Transverse colon (tissue), 4 donors: ENCODE data around the gene IRX5.

Source experiments
- POLR2A ChIP-seq: fragments of 450-650 bp; IDR thresholded peaks from one replicate; pipeline ENCODE4 v1.6.1; 2016; ENCODE audit warnings: antibody characterized with exemption, mild to moderate bottlenecking, moderate library complexity
- POLR2AphosphoS5 ChIP-seq, 3 donors: sonication (generic); formaldehyde crosslinking; IDR thresholded peaks; one replicate each; pipeline ENCODE4 v1.6.1; 2016; ENCODE audit warnings: antibody characterized with exemption in 3 of 3
- TF ChIP-seq, protein P1 (sequence below), 5 experiments: fragments of 200-600 bp in 3 of 5; fragments of 450-650 bp in 2 of 5; sonication (generic) in 3 of 5; IDR thresholded peaks; 1 replicate in 2 of 5; 2 replicates in 3 of 5; pipeline ENCODE4 v1.5.1; 2016 to 2017; ENCODE audit warnings: antibody characterized with exemption in 5 of 5, inconsistent platforms in 3 of 5, mild to moderate bottlenecking in 2 of 5, moderate library complexity in 1 of 5

DNA sequence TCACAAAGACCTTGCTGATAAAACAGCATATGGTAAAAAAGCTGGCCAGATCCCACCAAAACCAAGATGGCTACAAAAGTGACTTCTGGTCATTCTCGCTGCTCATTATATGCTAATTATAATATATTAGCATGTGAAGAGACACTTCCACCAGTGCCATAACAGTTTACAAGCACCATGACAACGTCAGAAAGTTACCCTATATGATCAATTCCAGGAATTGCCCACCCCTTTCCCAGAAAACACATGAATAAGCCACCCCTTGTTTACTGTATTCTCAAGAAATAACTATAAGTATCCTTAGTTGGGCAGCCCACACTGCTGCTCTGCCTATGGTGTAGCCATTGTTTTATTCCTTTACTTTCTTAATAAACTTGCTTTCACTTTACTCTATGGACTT lies 44.6 kb upstream of the IRX5 start:
- no peak for TF ChIP-seq POLR2A
- TF ChIP-seq POLR2AphosphoS5 (IDR thresholded peaks at IDR 0.05), result no peak
- TF ChIP-seq, protein P1, sequence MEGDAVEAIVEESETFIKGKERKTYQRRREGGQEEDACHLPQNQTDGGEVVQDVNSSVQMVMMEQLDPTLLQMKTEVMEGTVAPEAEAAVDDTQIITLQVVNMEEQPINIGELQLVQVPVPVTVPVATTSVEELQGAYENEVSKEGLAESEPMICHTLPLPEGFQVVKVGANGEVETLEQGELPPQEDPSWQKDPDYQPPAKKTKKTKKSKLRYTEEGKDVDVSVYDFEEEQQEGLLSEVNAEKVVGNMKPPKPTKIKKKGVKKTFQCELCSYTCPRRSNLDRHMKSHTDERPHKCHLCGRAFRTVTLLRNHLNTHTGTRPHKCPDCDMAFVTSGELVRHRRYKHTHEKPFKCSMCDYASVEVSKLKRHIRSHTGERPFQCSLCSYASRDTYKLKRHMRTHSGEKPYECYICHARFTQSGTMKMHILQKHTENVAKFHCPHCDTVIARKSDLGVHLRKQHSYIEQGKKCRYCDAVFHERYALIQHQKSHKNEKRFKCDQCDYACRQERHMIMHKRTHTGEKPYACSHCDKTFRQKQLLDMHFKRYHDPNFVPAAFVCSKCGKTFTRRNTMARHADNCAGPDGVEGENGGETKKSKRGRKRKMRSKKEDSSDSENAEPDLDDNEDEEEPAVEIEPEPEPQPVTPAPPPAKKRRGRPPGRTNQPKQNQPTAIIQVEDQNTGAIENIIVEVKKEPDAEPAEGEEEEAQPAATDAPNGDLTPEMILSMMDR (IDR thresholded peaks at IDR 0.05), result no peak
